Caco-2 (cell line): ENCODE results near the gene NUP88. TPM values are rescaled to one million over a fixed set of nuclear protein-coding genes. Genes with fewer than 3 reads are reported as not detected.
A peak's percentile ranks its signal among the peaks of the same experiment; 100 is the strongest.
"Not testable (repeated sequence)": the region's sequence is repeated elsewhere in the genome, so short reads cannot be mapped to it uniquely, and the experiment has no call there.

ENCODE experiments used
- BruUV-seq: library from RNA; stranded (reverse); fragments of 400-500 nt; replicated peaks from 2 replicates; lab custom pipeline; 2021; lab: Mats Ljungman, UMichigan
- CTCF ChIA-PET: fragments of 300-600 bp; sonication (Branson Sonifier 250); formaldehyde crosslinking; loops from one replicate; lab custom pipeline; 2022; ENCODE audit warnings: antibody characterized with exemption; lab: Charles Lee
- POLR2A ChIA-PET: fragments of 300-600 bp; sonication (Branson Sonifier 250); formaldehyde crosslinking; loops from one replicate; lab custom pipeline; 2022; ENCODE audit warnings: antibody characterized with exemption; lab: Charles Lee
- DNase-seq, 2 experiments: peaks; one replicate each; pipeline versions ENCODE4 v3.0.0 to v3.0.0-alpha.2; 2020 to 2022
- H3K27me3 ChIP-seq: replicated peaks from 2 replicates; pipeline ENCODE4 v1.6.0; 2011; ENCODE audit warnings: low read length; ENCODE audit not compliant: control insufficient read depth, insufficient read depth
- H3K36me3 ChIP-seq: 2 replicates; pipeline ENCODE4 v1.5.1; 2011; ENCODE audit warnings: low read length; ENCODE audit not compliant: control insufficient read depth, insufficient read depth
- H3K4me1 ChIP-seq: fragments of 250-450 bp; sonication (Bioruptor Pico); 2 replicates; pipeline ENCODE4 v1.5.1; 2020; ENCODE audit warnings: mild to moderate bottlenecking
- H3K4me3 ChIP-seq: 2 replicates; pipeline ENCODE4 v1.5.1; 2011; ENCODE audit warnings: low read depth, mild to moderate bottlenecking, control low read depth, low read length
- H3K9me3 ChIP-seq: fragments of 250-450 bp; sonication (Bioruptor Pico); 2 replicates; pipeline ENCODE4 v1.5.1; 2020; ENCODE audit warnings: mild to moderate bottlenecking, moderate library complexity
- H3K27ac Mint-ChIP-seq: one replicate; pipeline ENCODE4 v1.8.0; 2022; ENCODE audit warnings: mixed read lengths; ENCODE audit not compliant: unreplicated experiment
- H3K27me3 Mint-ChIP-seq: one replicate; pipeline ENCODE4 v1.8.0; 2022; ENCODE audit warnings: mixed read lengths; ENCODE audit not compliant: insufficient read depth, unreplicated experiment
- H3K36me3 Mint-ChIP-seq: one replicate; pipeline ENCODE4 v1.8.0; 2022; ENCODE audit warnings: mild to moderate bottlenecking, mixed read lengths; ENCODE audit not compliant: insufficient read depth, unreplicated experiment
- H3K4me1 Mint-ChIP-seq: one replicate; pipeline ENCODE4 v1.8.0; 2022; ENCODE audit warnings: low read depth, mixed read lengths; ENCODE audit not compliant: unreplicated experiment
- H3K4me3 Mint-ChIP-seq: one replicate; pipeline ENCODE4 v1.8.0; 2022; ENCODE audit warnings: mild to moderate bottlenecking, moderate library complexity, mixed read lengths; ENCODE audit not compliant: unreplicated experiment
- H3K9me3 Mint-ChIP-seq: one replicate; pipeline ENCODE4 v1.8.0; 2022; ENCODE audit warnings: mixed read lengths; ENCODE audit not compliant: unreplicated experiment
- intact Hi-C: fragments of 100-400 bp; cut with micrococcal nuclease; formaldehyde crosslinking; loops from one replicate; pipeline ENCODE4 v1.10.0; 2022; ENCODE audit not compliant: unreplicated experiment
- total RNA-seq: library from RNA; stranded (reverse); gene quantifications from 2 replicates; pipeline ENCODE4 v1.2.3, GENCODE V29; 2022
- TF ChIP-seq, protein P1 (sequence below), 2 experiments: fragments of 200-600 bp in 1 of 2; IDR thresholded peaks; 1 replicate in 1 of 2; 2 replicates in 1 of 2; pipeline versions ENCODE4 v1.5.1 to v1.8.0; 2011 to 2022; ENCODE audit warnings: antibody characterized with exemption in 1 of 2, control low read depth in 1 of 2, inconsistent platforms in 1 of 2, low read depth in 1 of 2, low read length in 1 of 2, mild to moderate bottlenecking in 1 of 2, moderate library complexity in 1 of 2; ENCODE audit not compliant: insufficient read depth in 1 of 2, severe bottlenecking in 1 of 2, unreplicated experiment in 1 of 2

The NUP88 gene
- total RNA-seq, 1 experiment from 2014 or later: 52.3 TPM

DNA sequence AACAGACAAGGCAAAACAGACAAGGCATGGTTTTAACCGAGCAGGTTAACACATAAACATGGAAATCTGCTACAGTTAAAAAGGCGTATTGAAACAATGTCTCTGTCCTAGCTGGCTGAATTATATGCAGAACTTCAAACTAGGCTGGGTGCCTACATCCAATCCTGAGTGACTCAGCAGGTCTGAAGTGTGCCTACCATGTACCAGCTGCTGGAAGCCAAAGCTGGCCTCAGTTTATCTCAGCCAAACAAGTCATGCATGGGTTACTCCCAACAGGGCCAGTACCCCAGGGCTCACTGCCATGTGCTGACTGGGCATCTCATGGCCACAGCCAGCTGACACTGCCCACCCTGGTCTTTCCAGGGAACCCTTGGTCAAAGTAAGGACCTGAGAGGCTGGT, 15.5 kb upstream of the NUP88 start:
- Histone ChIP-seq H3K9me3 (no peaks in the 10 kb centered on the region), H3K36me3 (0 out of 2 replicates have a peak, but pooled peaks cover 1% of the 10 kb centered on the region), H3K4me1 (no peaks in the 10 kb centered on the region), H3K27me3 (no peaks in the 10 kb centered on the region), H3K4me3 (no peak overlapping the region)
- ChIA-PET CTCF (no interaction called here), POLR2A (no interaction called here)
- TF ChIP-seq, protein P1, sequence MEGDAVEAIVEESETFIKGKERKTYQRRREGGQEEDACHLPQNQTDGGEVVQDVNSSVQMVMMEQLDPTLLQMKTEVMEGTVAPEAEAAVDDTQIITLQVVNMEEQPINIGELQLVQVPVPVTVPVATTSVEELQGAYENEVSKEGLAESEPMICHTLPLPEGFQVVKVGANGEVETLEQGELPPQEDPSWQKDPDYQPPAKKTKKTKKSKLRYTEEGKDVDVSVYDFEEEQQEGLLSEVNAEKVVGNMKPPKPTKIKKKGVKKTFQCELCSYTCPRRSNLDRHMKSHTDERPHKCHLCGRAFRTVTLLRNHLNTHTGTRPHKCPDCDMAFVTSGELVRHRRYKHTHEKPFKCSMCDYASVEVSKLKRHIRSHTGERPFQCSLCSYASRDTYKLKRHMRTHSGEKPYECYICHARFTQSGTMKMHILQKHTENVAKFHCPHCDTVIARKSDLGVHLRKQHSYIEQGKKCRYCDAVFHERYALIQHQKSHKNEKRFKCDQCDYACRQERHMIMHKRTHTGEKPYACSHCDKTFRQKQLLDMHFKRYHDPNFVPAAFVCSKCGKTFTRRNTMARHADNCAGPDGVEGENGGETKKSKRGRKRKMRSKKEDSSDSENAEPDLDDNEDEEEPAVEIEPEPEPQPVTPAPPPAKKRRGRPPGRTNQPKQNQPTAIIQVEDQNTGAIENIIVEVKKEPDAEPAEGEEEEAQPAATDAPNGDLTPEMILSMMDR (IDR thresholded peaks at IDR 0.05; ENCODE audit: insufficient read depth in 1 of 2, low read depth in 1 of 2, low read length in 1 of 2, severe bottlenecking in 1 of 2, unreplicated experiment in 1 of 2): no peak
- intact Hi-C loops: no loop called here
- no TSS peak for BruUV-seq
- Mint-ChIP-seq H3K4me3 (no peak overlapping the region), H3K4me1 (no peaks in the 10 kb centered on the region), H3K27ac (no peak overlapping the region), H3K36me3 (peaks cover 60% of the 10 kb centered on the region), H3K9me3 (no peaks in the 10 kb centered on the region), H3K27me3 (no peaks in the 10 kb centered on the region)
- no peak for DNase-seq

DNA sequence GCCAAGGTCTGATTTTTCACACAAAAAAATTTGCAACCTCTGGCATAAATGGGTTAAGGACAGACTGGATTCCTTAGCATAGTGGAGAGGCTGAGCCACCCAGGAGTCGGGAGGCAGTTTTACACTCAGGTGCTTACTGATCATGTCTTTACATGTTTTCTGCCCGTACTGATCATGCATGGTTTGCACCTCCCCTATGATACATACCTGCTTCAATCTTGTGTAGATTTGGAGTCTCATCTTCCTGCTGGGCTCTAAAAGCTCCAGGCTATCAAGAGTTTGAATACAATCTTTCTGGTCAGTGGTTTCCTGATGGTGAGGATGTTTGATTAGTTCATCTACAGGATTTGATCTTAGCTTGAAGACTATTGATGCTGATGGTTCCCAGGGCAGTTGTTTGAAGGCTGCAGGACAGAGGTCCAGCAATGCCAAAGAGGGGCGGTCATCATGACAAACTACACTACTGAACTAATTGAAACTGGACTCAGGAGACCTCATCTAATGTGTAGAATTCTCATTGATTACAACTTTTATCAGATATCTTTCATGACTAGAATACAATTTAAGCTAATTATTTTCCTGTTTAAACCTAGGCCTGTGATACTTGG, 12.6 kb upstream of the NUP88 start:
- no peak for DNase-seq
- Mint-ChIP-seq H3K27ac (no peak overlapping the region), H3K36me3 (peaks cover 63% of the 10 kb centered on the region), H3K4me3 (no peak overlapping the region), H3K9me3 (no peaks in the 10 kb centered on the region), H3K4me1 (no peaks in the 10 kb centered on the region), H3K27me3 (no peaks in the 10 kb centered on the region)
- Histone ChIP-seq H3K4me1 (no peaks in the 10 kb centered on the region), H3K36me3 (0 out of 2 replicates have a peak, but pooled peaks cover 1% of the 10 kb centered on the region), H3K27me3 (no peaks in the 10 kb centered on the region), H3K9me3 (no peaks in the 10 kb centered on the region), H3K4me3 (no peak overlapping the region)
- intact Hi-C loops: no loop called here
- no TSS peak for BruUV-seq
- ChIA-PET CTCF (no interaction called here), POLR2A (interaction anchor here (1.2 kb wide), 1 partner anchor 13 kb away, joined by 4 read pairs; the partner anchor contains the start of gene NUP88)
- TF ChIP-seq, protein P1 (IDR thresholded peaks at IDR 0.05; ENCODE audit: insufficient read depth in 1 of 2, low read depth in 1 of 2, low read length in 1 of 2, severe bottlenecking in 1 of 2, unreplicated experiment in 1 of 2): no peak

DNA sequence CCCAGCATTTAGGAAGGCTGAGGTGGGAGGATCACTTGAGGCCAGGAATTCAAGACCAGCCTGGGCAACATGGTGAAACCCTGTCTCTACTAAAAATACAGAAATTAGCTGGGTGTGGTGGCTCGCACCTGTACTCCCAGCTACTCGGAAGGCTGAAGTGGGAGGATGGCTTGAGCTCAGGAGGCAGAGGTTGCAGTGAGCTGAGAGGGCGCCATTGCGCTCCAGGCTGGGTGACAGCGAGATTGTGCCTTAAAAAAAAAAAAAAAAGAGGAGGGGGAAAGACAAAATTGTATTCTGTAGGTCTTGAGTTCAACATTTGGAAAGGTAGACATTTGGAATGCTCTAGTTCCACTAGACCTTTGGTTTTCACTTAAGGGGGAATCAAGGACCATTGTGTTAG, 11.8 kb upstream of the NUP88 start:
- H3K27me3 ChIP-seq, H3K27me3 Mint-ChIP-seq, H3K4me3 ChIP-seq, H3K27ac Mint-ChIP-seq, intact Hi-C loops, H3K9me3 Mint-ChIP-seq, H3K36me3 ChIP-seq, BruUV-seq, H3K4me1 Mint-ChIP-seq, H3K4me1 ChIP-seq, H3K9me3 ChIP-seq, H3K4me3 Mint-ChIP-seq: not testable (repeated sequence)
- POLR2A ChIA-PET: interaction anchor here (1.2 kb wide), 1 partner anchor 12 kb away, joined by 4 read pairs; the partner anchor contains the start of gene NUP88
- CTCF ChIA-PET: interaction anchor here (0.6 kb wide), 1 partner anchor 37 kb away, joined by 5 read pairs; no protein-coding TSS in a partner anchor
- peaks cover 58% of the 10 kb centered on the region for H3K36me3 Mint-ChIP-seq
- DNase-seq: peak in 1 of 2 experiments; percentile 12
